IPS-18c (cell line): Measurements from ENCODE around the gene TMUB1.

Experiments used
- H3K4me3 ChIP-seq: 2 replicates; pipeline ENCODE4 v1.7.0; 2013; ENCODE audit warnings: low read depth, mild to moderate bottlenecking, low read length, moderate library complexity; ENCODE audit not compliant: insufficient read depth
- H3K9me3 ChIP-seq: one replicate; pipeline ENCODE4 v1.6.1; 2013; ENCODE audit warnings: mild to moderate bottlenecking, low read length, moderate library complexity; ENCODE audit not compliant: control insufficient read depth, insufficient read depth

TMUB1 gene

DNA sequence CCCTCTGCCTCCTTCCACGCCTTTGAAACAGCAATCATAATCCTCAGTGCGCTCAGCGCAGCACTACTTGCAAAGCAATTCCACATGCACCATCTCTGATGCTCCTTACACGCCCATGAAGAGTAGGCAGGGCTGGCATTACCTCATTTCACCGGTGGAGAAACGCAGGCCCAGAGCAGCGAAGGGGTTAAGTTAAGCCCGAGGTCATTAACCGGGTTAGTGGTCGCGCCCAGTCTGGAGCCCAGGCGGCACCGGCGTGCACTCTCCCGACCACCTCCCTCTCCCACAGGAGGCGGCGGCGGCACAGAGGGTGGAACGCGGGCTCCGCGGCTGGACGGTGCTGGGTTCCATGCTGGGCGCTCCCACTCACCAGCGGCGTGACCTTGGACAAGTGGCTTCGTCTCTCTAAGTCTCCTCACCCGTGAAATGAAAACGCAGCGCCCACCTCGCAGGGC lies 3.2 kb downstream of the TMUB1 start:
- Histone ChIP-seq H3K4me3 (peak overlapping the region; percentile 94), H3K9me3 (no peaks in the 10 kb centered on the region)

DNA sequence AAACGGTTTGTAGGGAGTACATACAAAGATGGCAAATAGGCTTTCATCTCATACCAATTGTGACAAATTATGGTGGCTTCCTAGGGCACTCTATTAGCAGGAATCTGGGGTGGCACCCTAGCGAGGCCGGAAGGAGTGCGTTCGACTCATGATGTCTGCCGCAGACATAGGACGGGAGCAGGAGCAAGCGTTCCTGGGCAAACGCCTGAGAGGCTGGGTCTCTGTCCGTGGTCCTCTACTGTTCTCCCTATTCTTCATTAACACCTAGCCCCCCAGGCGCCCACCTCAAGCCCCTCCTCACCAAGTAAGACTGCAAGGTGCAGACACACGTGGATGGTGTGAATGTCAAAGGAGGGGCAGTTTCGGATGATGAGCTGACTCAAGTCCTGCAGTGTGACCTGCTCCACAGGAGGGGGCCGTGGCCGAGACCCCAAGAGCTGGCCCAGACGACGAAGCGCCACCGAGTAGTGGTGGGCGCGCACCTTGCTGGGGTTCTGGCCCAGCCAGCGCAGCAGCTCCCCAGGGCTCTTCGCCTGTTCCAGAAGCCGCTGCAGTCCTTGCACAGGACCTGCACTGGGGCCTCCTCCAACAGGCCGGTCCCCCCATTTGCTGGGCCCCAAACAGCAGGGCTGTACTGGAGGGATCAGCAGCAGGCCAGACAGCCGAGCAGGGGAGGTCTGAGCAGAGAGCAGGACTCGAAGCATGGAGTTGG lies 3.9 kb downstream of the TMUB1 start:
- Histone ChIP-seq H3K4me3 (peak overlapping the region; percentile 94), H3K9me3 (no peaks in the 10 kb centered on the region)

DNA sequence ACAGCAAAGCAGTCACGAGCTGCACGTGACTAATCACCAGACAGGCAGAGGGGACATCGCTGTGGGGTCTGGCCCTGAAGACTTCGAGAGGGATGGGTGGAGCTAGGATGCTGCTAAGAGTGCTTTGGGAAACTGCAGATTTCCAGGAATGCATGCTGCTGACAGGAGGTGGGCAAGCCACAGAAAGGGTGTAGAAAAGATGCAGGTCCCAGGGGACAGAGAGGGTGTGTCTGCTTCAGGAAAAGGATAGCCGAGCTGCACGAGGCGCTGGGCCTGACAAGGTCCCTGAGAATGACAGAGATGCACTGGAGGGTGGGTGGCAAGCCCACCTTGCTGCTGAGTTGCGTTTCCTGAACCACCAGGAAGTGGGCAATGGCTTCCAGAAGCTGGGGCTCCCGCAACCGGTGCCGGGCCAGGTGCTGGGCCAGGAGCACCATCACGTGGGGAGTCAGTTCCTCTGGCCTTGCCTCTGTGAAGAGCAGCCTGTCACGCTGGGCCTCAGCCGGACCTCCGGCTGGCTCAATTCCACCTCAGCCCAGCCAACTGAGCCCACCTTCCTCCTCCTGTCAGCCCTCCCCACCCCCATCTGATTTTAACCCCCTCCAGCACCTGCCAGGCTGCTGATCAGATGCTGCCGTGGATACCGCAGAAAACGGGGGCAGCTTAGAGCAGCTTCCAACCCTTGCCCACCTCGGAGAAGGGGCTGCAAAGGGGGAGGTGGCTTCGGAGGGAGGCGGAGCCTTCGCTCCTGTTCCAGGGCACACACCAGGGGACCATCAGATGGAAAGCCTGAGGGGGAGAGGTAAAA lies 4.9 kb downstream of the TMUB1 start:
- H3K9me3 ChIP-seq: no peaks in the 10 kb centered on the region
- H3K4me3 ChIP-seq: no peak overlapping the region

DNA sequence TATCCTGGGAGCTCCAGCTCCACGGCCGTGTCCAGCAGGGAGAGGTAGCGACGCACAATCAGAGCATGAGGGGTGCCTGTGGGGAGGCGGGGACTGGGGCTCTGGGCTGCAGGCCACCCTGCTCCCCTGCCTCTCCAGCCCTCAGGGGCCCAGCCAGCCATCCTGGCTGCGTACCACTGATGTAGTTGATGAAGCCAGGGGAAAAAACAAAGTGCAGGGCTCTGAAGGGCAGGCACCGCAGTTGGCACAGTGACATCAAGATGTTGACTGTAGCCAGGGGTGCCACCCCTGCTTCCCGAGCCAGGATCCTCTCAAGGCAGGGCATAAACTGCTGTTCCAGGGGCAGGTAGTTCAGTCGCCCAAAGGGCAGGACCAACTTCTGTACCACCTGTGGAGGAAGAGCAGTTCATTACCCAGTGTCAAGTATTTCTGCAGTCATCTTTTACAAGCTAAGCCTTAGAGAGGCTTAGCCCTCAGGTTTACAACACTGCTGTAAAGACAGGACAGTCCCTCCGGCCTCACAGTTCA lies 5.5 kb downstream of the TMUB1 start:
- Histone ChIP-seq H3K4me3 (no peak overlapping the region), H3K9me3 (no peaks in the 10 kb centered on the region)

DNA sequence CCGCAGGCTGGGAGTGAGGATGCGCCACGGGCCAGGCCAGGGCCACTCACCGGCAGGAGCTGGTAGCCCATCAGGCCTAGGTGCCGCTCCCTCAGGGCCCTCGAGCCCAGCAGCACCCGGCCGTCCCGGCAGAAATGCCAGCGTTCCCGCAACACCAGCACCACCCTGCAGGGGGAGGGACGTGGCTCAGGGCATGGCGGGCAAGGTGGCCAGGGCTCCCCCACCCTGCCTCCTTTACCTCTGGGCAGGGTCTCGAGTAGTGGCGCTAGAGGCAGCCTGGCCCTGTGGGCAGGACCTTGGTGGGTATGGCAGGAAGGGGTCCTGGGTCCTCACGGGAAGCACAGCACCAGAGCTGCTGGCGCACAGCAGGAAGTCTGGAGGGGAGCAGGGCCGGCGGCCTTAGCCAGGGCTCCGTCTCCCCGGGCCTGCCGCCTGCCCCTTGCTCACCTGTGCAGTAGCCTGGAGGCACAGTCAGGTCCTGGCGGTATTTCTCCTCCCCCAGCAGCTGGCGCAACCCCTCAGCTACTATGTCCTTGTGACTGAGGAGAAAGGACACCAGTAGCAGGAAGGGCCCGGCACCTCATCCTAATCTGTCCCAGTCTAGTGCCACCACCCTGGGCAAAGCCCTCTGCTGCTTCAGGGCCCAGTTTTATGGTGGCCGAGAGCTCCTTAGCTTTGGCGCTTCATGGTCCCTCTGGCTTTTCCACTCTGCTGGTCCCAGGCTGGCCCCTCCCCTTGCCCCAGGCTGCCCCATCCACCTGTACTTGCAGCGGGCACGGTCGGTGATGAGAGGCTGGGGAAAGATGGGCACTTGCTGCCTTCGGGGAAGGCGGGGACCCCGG lies 6.2 kb downstream of the TMUB1 start:
- Histone ChIP-seq H3K9me3 (no peaks in the 10 kb centered on the region), H3K4me3 (no peak overlapping the region)

DNA sequence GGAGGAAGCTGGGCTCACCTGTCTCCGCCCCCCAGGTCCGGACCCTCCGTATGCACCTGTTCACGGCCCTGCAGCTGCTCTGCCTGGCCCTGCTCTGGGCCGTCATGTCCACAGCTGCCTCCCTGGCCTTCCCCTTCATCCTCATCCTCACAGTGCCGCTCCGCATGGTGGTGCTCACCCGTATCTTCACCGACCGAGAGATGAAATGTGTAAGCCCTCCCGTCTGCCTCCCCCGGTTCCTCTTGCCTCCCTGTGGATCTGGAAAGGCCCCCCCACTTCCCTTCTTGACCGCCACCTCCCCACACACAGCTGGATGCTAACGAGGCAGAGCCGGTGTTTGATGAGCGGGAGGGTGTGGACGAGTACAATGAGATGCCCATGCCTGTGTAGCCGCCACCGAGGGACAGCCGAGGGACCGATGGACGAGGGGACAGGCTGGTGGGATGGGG lies 7.3 kb downstream of the TMUB1 start:
- H3K4me3 ChIP-seq: no peak overlapping the region
- H3K9me3 ChIP-seq: no peaks in the 10 kb centered on the region

DNA sequence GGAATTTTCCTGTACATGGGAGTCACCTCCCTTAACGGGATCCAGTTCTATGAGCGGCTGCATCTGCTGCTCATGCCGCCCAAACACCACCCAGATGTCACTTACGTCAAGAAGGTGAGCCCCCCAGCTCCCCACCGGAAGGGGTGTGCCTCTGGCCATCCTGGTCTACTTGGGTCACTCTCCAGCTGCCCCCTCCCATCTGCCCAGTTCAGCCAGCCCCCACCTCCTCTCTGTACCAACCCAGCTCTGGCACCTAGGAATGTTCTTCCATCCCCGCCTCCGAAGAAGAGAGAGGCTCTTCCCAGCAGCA lies 7.7 kb downstream of the TMUB1 start:
- H3K4me3 ChIP-seq: no peak overlapping the region
- H3K9me3 ChIP-seq: no peaks in the 10 kb centered on the region

DNA sequence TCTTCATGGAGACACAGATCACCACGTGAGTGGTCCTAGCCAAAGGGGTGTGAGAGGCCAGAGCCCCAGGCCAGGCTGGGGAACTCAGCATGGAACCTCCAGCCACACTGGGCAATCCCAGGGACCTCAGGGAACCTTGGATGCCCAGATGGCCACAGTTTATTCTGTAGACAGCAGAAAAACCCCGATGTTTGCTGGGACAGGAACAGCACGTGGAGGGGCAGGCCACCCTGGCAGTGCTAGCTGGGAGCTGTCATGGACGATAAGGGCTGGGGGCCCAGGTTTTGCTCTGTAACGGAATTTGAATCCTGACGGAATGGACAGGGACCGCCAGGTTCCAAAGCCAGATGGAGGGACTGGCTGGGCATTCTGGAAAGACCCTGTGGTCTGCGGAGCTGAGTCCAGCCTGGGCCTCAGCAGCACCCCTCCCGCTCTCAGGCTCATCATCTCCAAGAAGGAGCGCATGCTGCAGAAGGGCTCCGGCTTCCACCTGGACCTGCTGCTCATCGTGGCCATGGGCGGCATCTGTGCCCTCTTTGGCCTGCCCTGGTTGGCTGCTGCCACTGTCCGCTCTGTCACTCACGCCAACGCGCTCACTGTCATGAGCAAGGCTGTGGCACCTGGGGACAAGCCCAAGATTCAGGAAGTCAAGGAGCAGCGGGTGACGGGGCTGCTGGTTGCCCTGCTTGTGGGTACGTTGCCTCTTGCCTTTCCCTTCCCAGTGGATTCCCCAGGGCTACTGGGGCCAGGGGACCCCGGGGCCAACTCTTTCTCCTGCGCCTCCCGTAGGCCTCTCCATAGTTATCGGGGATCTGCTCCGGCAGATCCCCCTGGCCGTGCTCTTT lies 8.3 kb downstream of the TMUB1 start:
- H3K4me3 ChIP-seq: no peak overlapping the region
- H3K9me3 ChIP-seq: no peaks in the 10 kb centered on the region

DNA sequence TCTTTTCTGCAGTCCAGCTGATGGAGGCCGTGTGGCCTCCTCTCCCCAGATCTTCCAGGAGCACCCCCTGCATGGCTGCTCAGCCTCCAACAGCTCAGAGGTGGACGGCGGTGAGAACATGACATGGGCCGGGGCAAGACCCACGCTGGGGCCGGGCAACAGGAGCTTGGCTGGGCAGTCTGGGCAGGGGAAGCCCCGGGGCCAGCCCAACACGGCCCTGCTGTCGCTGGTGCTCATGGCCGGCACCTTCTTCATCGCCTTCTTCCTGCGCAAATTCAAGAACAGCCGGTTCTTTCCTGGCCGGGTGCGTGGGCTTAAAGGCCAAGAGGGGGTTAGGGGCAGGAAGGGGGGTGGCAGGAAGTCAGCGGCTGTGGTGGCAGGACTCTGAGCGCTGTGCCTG lies 9.3 kb downstream of the TMUB1 start:
- Histone ChIP-seq H3K9me3 (no peaks in the 10 kb centered on the region), H3K4me3 (no peak overlapping the region)

DNA sequence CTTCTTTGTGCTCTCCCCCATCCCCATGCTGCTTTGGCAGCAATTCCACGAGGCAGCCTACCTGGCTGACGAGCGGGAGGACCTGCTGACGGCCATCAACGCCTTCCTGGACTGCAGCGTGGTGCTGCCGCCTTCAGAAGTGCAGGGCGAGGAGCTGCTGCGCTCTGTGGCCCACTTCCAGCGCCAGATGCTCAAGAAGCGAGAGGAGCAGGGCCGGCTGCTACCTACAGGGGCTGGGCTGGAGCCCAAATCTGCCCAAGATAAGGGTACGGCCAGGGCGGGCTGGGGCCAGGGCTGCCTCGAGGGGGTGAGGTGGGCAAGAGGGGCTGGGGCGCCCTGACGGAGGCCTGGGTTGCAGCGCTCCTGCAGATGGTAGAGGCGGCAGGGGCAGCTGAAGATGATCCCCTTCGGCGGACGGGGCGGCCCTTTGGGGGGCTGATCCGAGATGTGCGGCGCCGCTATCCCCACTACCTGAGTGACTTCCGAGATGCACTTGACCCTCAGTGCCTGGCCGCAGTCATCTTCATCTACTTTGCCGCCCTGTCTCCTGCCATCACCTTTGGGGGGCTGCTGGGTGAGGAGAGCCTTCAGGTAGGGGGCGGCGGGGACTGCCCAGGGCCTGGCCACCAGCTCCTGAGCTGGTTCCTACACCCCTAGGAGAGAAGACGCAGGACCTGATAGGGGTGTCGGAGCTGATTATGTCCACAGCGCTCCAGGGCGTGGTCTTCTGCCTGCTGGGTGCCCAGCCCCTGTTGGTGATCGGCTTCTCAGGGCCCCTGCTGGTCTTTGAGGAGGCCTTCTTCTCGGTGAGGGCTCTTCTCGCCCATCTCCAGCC lies 12.0 kb downstream of the TMUB1 start:
- Histone ChIP-seq H3K9me3 (no peaks in the 10 kb centered on the region), H3K4me3 (no peak overlapping the region)

DNA sequence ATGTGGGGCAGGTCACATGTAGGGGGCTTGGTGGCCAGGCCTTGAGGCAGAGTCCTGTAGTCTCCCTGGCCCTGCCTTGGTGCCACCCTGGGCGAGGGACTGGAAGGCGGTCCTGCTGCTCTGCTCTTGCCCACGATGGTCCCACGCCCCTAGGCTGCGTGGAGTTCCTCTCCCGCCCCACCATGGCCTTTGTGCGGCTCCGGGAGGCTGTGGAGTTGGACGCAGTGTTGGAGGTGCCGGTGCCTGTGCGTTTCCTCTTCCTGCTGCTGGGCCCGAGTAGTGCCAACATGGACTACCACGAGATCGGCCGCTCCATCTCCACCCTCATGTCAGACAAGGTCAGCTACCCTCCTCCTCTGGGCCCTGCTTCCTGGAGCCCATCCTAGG lies 12.7 kb downstream of the TMUB1 start:
- no peaks in the 10 kb centered on the region for H3K9me3 ChIP-seq

DNA sequence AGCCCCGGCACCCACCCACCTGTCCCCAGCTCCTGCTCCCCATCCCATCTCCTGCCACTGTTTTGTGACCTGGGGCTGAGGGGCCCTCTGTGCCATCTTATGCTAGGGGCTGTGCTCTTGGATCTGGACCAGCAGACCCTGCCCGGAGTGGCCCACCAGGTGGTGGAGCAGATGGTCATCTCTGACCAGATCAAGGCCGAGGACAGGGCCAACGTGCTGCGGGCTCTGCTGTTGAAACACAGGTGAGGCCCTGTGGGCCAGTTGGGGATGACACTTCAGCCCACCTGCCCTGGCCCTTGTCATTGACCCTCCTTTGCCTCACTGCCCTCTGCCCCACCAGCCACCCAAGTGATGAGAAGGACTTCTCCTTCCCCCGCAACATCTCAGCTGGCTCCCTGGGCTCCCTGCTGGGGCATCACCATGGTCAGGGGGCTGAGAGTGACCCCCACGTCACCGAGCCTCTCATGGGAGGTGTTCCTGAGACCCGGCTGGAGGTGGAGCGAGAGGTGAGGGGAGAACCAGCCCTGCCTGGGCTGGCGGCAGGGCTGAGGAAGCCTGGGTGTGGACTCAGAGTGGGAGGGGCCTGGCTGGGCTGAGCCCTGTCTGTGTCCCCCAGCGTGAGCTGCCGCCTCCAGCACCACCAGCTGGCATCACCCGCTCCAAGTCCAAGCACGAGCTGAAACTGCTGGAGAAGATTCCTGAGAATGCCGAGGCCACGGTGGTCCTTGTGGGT lies 13.3 kb downstream of the TMUB1 start:
- Histone ChIP-seq H3K9me3 (no peaks in the 10 kb centered on the region), H3K4me3 (no peak overlapping the region)

More for the DNA sequence above, 12.7 kb downstream of the TMUB1 start:
- H3K4me3 ChIP-seq: no peak overlapping the region

DNA sequence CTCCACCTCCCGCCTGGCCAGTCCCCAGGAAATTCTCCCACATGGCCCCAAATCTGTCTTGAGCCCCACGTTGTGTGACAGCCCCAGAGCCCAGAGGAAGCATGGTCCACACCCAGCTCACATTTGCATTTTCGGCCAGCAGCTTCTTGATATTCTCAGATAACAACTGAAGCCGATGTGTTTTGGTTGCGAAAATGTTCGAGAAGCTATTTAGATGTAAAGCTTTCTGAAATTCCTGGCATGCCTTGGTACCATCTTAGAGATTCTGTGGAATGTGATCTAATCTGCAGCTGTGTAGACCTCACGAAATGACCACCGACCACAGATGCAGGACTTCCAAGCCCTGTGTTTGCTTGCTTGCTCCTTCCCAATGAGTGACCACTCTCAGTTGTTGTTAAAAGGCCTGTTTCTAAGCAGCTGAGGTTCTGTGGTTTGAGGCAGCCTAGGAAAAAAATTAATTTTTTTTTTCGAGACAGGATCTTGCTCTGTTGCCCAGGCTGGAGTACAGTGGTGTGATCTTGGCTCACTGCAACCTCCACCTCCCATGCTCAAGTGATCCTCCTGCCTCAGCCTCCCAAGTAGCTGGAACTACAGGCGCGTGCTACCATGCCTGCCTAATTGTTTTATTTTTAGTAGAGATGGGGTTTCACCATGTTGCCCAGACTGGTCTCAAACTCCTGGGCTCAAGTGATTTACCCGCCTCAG lies 15.1 kb downstream of the TMUB1 start:
- Histone ChIP-seq H3K9me3 (no peaks in the 10 kb centered on the region), H3K4me3 (no peak overlapping the region)

DNA sequence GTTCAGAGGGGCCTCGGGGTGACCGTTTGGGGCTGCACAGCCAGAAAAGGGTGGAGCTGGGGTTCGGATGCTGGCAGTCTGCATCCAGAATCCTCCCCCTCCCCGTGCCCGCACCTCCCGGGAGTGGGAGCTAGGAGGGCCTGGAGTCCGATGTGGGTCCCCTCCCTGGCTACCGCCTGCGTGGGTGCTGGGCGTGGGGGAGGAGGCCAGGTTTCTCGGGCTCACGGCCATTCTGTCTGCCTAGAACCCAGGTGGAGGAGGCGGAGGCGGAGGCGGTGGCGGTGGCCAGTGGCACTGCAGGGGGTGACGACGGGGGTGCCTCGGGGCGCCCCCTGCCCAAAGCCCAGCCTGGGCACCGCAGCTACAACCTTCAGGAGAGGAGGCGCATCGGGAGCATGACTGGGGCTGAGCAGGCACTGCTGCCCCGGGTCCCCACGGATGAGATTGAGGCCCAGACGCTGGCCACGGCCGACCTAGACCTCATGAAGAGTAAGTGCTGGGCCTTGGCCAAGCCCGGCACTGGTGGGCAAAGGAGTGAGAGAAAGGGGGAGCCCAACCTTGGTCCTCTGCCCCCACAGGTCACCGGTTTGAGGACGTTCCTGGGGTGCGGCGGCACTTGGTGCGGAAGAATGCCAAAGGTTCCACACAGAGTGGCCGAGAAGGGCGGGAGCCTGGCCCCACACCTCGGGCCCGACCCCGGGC lies 16.9 kb downstream of the TMUB1 start:
- no peaks in the 10 kb centered on the region for H3K9me3 ChIP-seq
- H3K4me3 ChIP-seq: no peak overlapping the region
